ENCODE results near the gene STAP1.

Gene STAP1, protein sequence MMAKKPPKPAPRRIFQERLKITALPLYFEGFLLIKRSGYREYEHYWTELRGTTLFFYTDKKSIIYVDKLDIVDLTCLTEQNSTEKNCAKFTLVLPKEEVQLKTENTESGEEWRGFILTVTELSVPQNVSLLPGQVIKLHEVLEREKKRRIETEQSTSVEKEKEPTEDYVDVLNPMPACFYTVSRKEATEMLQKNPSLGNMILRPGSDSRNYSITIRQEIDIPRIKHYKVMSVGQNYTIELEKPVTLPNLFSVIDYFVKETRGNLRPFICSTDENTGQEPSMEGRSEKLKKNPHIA

DNA sequence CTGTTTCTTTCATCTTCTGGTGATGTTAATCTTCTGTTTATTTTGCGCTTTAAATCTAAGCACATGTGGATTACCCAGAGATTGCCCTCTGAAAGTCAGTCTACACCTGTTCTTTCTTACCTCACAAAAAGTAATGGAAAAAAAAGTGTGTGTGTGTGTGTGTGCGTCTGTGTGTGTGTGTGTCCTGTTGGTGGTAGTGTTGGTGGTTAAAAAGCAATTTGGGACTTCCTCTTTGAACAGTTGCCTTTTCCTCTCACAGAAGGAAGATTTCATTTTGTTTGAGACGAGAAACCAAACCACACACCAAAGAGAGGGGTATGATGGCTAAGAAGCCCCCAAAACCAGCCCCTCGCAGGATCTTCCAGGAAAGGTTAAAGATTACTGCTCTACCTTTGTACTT is at the start of gene STAP1:
Gene STAP1, plus strand, starts transcription at position 235 of the 400 bp plus-strand sequence. Its CDS starts 83 bp downstream, at position 318.
- TF ChIP-seq YY1 (IDR thresholded peaks at IDR 0.05; ENCODE audit: low read depth): no peak
- TF ChIP-seq NFIC (IDR thresholded peaks at IDR 0.05): no peak
- TF ChIP-seq, protein P1, sequence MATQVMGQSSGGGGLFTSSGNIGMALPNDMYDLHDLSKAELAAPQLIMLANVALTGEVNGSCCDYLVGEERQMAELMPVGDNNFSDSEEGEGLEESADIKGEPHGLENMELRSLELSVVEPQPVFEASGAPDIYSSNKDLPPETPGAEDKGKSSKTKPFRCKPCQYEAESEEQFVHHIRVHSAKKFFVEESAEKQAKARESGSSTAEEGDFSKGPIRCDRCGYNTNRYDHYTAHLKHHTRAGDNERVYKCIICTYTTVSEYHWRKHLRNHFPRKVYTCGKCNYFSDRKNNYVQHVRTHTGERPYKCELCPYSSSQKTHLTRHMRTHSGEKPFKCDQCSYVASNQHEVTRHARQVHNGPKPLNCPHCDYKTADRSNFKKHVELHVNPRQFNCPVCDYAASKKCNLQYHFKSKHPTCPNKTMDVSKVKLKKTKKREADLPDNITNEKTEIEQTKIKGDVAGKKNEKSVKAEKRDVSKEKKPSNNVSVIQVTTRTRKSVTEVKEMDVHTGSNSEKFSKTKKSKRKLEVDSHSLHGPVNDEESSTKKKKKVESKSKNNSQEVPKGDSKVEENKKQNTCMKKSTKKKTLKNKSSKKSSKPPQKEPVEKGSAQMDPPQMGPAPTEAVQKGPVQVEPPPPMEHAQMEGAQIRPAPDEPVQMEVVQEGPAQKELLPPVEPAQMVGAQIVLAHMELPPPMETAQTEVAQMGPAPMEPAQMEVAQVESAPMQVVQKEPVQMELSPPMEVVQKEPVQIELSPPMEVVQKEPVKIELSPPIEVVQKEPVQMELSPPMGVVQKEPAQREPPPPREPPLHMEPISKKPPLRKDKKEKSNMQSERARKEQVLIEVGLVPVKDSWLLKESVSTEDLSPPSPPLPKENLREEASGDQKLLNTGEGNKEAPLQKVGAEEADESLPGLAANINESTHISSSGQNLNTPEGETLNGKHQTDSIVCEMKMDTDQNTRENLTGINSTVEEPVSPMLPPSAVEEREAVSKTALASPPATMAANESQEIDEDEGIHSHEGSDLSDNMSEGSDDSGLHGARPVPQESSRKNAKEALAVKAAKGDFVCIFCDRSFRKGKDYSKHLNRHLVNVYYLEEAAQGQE (IDR thresholded peaks at IDR 0.05; ENCODE audit: low read depth): no peak

DNA sequence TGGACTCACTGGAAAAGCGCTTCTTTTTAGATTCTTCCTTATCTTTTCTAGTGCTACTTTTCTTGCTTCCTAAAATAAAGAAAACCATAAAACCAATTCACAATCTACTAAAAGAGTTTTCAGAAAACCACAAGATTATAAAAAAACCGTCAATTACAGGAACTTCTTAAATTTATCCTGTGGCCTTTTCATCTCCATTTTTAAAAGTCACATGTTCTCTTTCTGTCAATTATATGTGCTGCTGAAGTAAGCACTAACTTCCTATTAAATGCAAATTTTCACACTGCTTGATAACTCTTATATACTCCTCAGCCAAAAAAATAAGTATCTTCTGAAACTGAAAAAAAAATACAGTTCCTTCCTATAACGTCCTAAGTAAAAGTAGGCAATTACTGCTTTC is 46.0 kb upstream of the STAP1 start:
- TF ChIP-seq, protein P2, sequence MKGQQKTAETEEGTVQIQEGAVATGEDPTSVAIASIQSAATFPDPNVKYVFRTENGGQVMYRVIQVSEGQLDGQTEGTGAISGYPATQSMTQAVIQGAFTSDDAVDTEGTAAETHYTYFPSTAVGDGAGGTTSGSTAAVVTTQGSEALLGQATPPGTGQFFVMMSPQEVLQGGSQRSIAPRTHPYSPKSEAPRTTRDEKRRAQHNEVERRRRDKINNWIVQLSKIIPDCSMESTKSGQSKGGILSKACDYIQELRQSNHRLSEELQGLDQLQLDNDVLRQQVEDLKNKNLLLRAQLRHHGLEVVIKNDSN (IDR thresholded peaks at IDR 0.05): no peak
- TF ChIP-seq RAD21 (IDR thresholded peaks at IDR 0.05; ENCODE audit: low read depth): no peak
- no peak for TF ChIP-seq EP300 (IDR thresholded peaks at IDR 0.05; ENCODE audit: borderline replicate concordance)
- TF ChIP-seq YY1 (IDR thresholded peaks at IDR 0.05; ENCODE audit: low read depth): no peak
- TF ChIP-seq CEBPB (IDR thresholded peaks at IDR 0.05): no peak
- no peak for TF ChIP-seq TCF12 (IDR thresholded peaks at IDR 0.05; ENCODE audit: low read depth)
- TF ChIP-seq ZBTB7A (IDR thresholded peaks at IDR 0.05; ENCODE audit: low read depth): no peak
- no peak for TF ChIP-seq FOXM1 (IDR thresholded peaks at IDR 0.05; ENCODE audit: borderline replicate concordance, low read depth)

DNA sequence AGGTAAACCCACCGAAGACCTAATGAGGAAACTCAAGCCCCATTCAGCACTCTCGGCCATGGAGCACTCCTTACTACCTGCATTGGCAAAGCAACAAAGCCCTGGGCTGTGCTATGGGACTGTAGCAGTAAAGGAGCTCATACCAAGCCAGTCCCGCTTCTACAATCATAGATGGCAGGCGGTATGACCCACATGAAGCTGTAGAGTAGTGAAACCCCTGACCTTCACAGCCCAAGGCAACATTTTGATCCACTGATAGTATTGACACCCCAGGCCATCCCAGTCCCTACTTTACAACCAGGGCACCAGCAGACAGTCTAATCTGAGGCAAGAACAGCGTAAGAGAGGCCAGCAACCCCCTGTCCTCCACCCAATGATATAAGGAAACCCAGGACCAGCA is 38.4 kb upstream of the STAP1 start:
- no peak for TF ChIP-seq NFIC (IDR thresholded peaks at IDR 0.05)
- no peak for TF ChIP-seq TAF1 (IDR thresholded peaks at IDR 0.05; ENCODE audit: low read depth)
- TF ChIP-seq, protein P1 (IDR thresholded peaks at IDR 0.05; ENCODE audit: low read depth): no peak
- TF ChIP-seq TEAD4 (IDR thresholded peaks at IDR 0.05): no peak
- no peak for TF ChIP-seq RAD21 (IDR thresholded peaks at IDR 0.05; ENCODE audit: low read depth)
- TF ChIP-seq EP300 (IDR thresholded peaks at IDR 0.05; ENCODE audit: borderline replicate concordance): no peak
- TF ChIP-seq TCF12 (IDR thresholded peaks at IDR 0.05; ENCODE audit: low read depth): no peak
- no peak for TF ChIP-seq CEBPB (IDR thresholded peaks at IDR 0.05)
- no peak for TF ChIP-seq ZBTB7A (IDR thresholded peaks at IDR 0.05; ENCODE audit: low read depth)
- no peak for TF ChIP-seq YY1 (IDR thresholded peaks at IDR 0.05; ENCODE audit: low read depth)
- TF ChIP-seq, protein P3, sequence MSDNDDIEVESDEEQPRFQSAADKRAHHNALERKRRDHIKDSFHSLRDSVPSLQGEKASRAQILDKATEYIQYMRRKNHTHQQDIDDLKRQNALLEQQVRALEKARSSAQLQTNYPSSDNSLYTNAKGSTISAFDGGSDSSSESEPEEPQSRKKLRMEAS (IDR thresholded peaks at IDR 0.05): no peak

DNA sequence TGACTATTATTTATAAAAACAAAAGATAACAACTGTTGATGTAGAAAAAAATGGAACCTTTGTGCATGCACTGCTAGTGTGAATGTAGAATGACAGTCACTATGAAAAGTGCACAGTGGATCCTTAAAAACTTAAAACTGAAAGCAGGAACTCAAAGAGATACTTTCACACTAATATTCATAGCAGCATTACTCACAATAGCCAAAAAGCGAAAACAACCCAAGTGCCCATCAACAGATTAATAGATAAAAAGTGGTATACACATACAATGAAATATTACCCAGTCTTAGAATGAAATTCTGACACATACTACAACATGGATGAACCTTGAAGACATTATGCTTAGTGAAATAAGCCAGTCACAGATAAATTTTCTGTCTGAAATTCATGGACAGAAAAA is 37.0 kb upstream of the STAP1 start:
- TF ChIP-seq NFIC (IDR thresholded peaks at IDR 0.05): no peak
- TF ChIP-seq, protein P1 (IDR thresholded peaks at IDR 0.05; ENCODE audit: low read depth): no peak
- TF ChIP-seq TAF1 (IDR thresholded peaks at IDR 0.05; ENCODE audit: low read depth): no peak
- TF ChIP-seq CEBPB (IDR thresholded peaks at IDR 0.05): no peak
- TF ChIP-seq FOXM1 (IDR thresholded peaks at IDR 0.05; ENCODE audit: borderline replicate concordance, low read depth): no peak
- TF ChIP-seq, protein P3 (IDR thresholded peaks at IDR 0.05): no peak
- no peak for TF ChIP-seq EGR1 (IDR thresholded peaks at IDR 0.05)
- no peak for TF ChIP-seq YY1 (IDR thresholded peaks at IDR 0.05; ENCODE audit: low read depth)
- TF ChIP-seq CREB1 (IDR thresholded peaks at IDR 0.05; ENCODE audit: low read depth): no peak
- TF ChIP-seq RAD21 (IDR thresholded peaks at IDR 0.05; ENCODE audit: low read depth): no peak

DNA sequence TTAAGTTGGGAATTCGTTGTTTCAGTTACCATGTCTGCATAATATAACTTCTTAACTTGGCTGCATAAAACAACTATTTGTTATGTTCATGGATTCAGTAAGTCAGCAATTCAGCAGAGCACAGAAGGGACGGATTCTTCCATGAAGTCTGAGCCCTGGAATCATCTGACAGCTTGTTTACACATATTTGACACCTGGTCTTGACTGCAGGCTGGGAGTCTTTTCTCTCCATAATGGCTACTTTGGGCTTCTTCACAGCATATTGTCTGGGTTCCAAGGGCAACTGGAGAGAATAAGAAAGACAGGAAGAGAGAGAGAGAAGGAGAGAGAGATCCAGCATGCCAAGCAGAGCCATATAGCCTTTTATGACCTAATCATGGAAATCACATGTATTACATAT is 36.3 kb upstream of the STAP1 start:
- TF ChIP-seq EP300 (IDR thresholded peaks at IDR 0.05; ENCODE audit: borderline replicate concordance): no peak
- no peak for TF ChIP-seq ZBTB7A (IDR thresholded peaks at IDR 0.05; ENCODE audit: low read depth)
- no peak for TF ChIP-seq TCF12 (IDR thresholded peaks at IDR 0.05; ENCODE audit: low read depth)
- no peak for TF ChIP-seq NFIC (IDR thresholded peaks at IDR 0.05)
- no peak for TF ChIP-seq CREB1 (IDR thresholded peaks at IDR 0.05; ENCODE audit: low read depth)
- TF ChIP-seq, protein P1 (IDR thresholded peaks at IDR 0.05; ENCODE audit: low read depth): no peak

All from Ishikawa (cell line).